ENCODE results near the gene CMPK1. TPM values are rescaled to one million over a fixed set of nuclear protein-coding genes. Genes with fewer than 3 reads are reported as not detected.

The CMPK1 gene
- total and polyA plus RNA-seq, 2 of the 8 experiments (the other 6 are each of a cell fraction or from before 2014, with no cell fraction given): 6.0 to 36.9 TPM

GRCh38 chr1:47337350-47337749 is 3.8 kb downstream of the CMPK1 start:
- DNase-seq (ENCODE audit: low read depth in 1 of 2, low spot score in 2 of 2): no peak
- H2BK15ac ChIP-seq (ENCODE audit: low read length): no peak overlapping the region
- peaks cover 0 to 5% (median 3%) of the 10 kb centered on the region in 4 experiments; a peak in 5 of 7 replicates for H3K4me1 ChIP-seq (replicated peaks in 1 of 4; ENCODE audit: control insufficient read depth in 3 of 4, insufficient read depth in 4 of 4, low read length in 3 of 4)
- no peak overlapping the region for H2BK5ac ChIP-seq (ENCODE audit: low read depth, low read length)
- no peak overlapping the region for H3K56ac ChIP-seq (replicated peaks; ENCODE audit: insufficient read length, low read depth, low read length)
- no peak overlapping the region for H2AK5ac ChIP-seq (ENCODE audit: low read depth, low read length)
- H3K27ac ChIP-seq (ENCODE audit: low read depth, low read length): no peak overlapping the region
- no peaks in the 10 kb centered on the region for H3K36me3 ChIP-seq (ENCODE audit: control insufficient read depth in 2 of 4, insufficient read depth in 4 of 4, low read length in 3 of 4)
- no peaks in the 10 kb centered on the region; the same call in 1 of the 2 replicates for H3K23me2 ChIP-seq (ENCODE audit: low read depth, low read length)
- H3K4ac ChIP-seq (replicated peaks; ENCODE audit: insufficient read length, low read depth, low read length): no peak overlapping the region
- no peak overlapping the region for H2BK20ac ChIP-seq (ENCODE audit: low read length)
- H3K27me3 ChIP-seq (replicated peaks in 1 of 4; ENCODE audit: control insufficient read depth in 3 of 4, extremely low read depth in 1 of 4, insufficient read depth in 3 of 4, low read length in 3 of 4): no peaks in the 10 kb centered on the region
- H2AFZ ChIP-seq (ENCODE audit: low read length): no peak overlapping the region
- H2BK120ac ChIP-seq (replicated peaks; ENCODE audit: low read depth, low read length): no peak overlapping the region
- H3K4me2 ChIP-seq (ENCODE audit: insufficient read depth in 1 of 2, low read depth in 2 of 2, low read length in 2 of 2): no peak overlapping the region
- no peak overlapping the region for H4K91ac ChIP-seq (replicated peaks; ENCODE audit: insufficient read length, low read length)
- CTCF ChIA-PET (ENCODE audit: partially characterized antibody): interaction anchor here (0.6 to 1.2 kb wide), 2 partner anchors 98 to 496 kb away, joined by 3 read pairs; no protein-coding TSS in a partner anchor
- H3K14ac ChIP-seq (ENCODE audit: insufficient read length): no peak overlapping the region
- H4K20me1 ChIP-seq (replicated peaks in 1 of 2; ENCODE audit: control insufficient read depth in 1 of 2, insufficient read depth in 2 of 2, low read length in 2 of 2): no peaks in the 10 kb centered on the region
- no peak overlapping the region for H3K18ac ChIP-seq (ENCODE audit: extremely low read depth, low read length)
- POLR2A ChIA-PET (ENCODE audit: partially characterized antibody): interaction anchor here (1.3 kb wide), 1 partner anchor 27 kb away, joined by 5 read pairs; no protein-coding TSS in a partner anchor
- H3K4me3 ChIP-seq (ENCODE audit: extremely low read depth in 1 of 4, insufficient read depth in 2 of 4, low read depth in 3 of 4, low read length in 4 of 4): no peak overlapping the region
- no peak overlapping the region for H4K8ac ChIP-seq (ENCODE audit: extremely low read depth, insufficient read depth, low read length)
- H3K79me1 ChIP-seq (ENCODE audit: low read depth, low read length): no peaks in the 10 kb centered on the region; the same call in 1 of the 2 replicates
- no peak for FAIRE-seq
- 86% methylated on average over 6 of the region's 6 CpGs; no CpG with 5 or more reads in 1 of the 2 experiments for WGBS, 2 experiments (ENCODE audit: extremely low coverage in 1 of 2, insufficient coverage in 1 of 2, insufficient read length in 1 of 2, insufficient replicate concordance in 2 of 2, low coverage in 1 of 2, low lambda C conversion rate in 2 of 2, missing lambda C conversion rate in 1 of 2)
- peaks cover 0 to 16% of the 10 kb centered on the region in 2 experiments; a peak in 3 of 4 replicates for H3K79me2 ChIP-seq (ENCODE audit: control insufficient read depth in 1 of 2, insufficient read depth in 2 of 2, low read length in 2 of 2)
- no peak overlapping the region for H3K23ac ChIP-seq (ENCODE audit: insufficient read length)
- no peak overlapping the region for H2BK12ac ChIP-seq (ENCODE audit: low read depth, low read length)
- no peak overlapping the region for H4K5ac ChIP-seq (ENCODE audit: insufficient read length, low read depth, low read length)
- H3K9ac ChIP-seq (replicated peaks in 1 of 4; ENCODE audit: extremely low read depth in 1 of 4, low read depth in 3 of 4, low read length in 3 of 4): no peak overlapping the region
- no peaks in the 10 kb centered on the region for H3K9me3 ChIP-seq (ENCODE audit: insufficient read depth in 2 of 2, low read depth in 1 of 2, low read length in 1 of 2)
- TF ChIP-seq SP2 (IDR thresholded peaks at IDR 0.05; ENCODE audit: low read length) (no peak), CBX5 (IDR thresholded peaks at IDR 0.05; ENCODE audit: low read depth, low read length) (no peak), EP300 (IDR thresholded peaks at IDR 0.05; ENCODE audit: borderline replicate concordance in 1 of 2, low read depth in 2 of 2, low read length in 2 of 2) (no peak), SRF (IDR thresholded peaks at IDR 0.05; ENCODE audit: low read depth, low read length) (no peak), HDAC6 (IDR thresholded peaks at IDR 0.05; ENCODE audit: low read depth, low read length) (no peak), ATF3 (IDR thresholded peaks at IDR 0.05; ENCODE audit: insufficient read depth, low read depth, low read length) (no peak), BACH1 (IDR thresholded peaks at IDR 0.05; ENCODE audit: low read length) (no peak), RXRA (IDR thresholded peaks at IDR 0.05; ENCODE audit: insufficient read depth, low read depth, low read length) (no peak), NANOG (IDR thresholded peaks at IDR 0.05; ENCODE audit: insufficient read depth, low read depth, low read length, poor library complexity, severe bottlenecking) (no peak), MAFK (IDR thresholded peaks at IDR 0.05; ENCODE audit: low read depth, low read length) (no peak)
- TF ChIP-seq, protein P1, sequence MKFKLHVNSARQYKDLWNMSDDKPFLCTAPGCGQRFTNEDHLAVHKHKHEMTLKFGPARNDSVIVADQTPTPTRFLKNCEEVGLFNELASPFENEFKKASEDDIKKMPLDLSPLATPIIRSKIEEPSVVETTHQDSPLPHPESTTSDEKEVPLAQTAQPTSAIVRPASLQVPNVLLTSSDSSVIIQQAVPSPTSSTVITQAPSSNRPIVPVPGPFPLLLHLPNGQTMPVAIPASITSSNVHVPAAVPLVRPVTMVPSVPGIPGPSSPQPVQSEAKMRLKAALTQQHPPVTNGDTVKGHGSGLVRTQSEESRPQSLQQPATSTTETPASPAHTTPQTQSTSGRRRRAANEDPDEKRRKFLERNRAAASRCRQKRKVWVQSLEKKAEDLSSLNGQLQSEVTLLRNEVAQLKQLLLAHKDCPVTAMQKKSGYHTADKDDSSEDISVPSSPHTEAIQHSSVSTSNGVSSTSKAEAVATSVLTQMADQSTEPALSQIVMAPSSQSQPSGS (IDR thresholded peaks at IDR 0.05; ENCODE audit: low read length): no peak
